Erythroblast (primary cell): ENCODE data around the gene MTFMT.
"Not testable (repeated sequence)": the region's sequence is repeated elsewhere in the genome, so short reads cannot be mapped to it uniquely, and the experiment has no call there.

Experiments
- DNase-seq, 2 experiments: peaks; one replicate each; lab custom pipeline; 2025; lab: John Stamatoyannopoulos, UW
- GATA1 ChIP-seq: IDR thresholded peaks from 2 replicates; pipeline ENCODE4 v1.6.1; 2011; ENCODE audit warnings: low read depth, mild to moderate bottlenecking, control low read depth, low read length, moderate library complexity
- POLR2A ChIP-seq: IDR thresholded peaks from 2 replicates; pipeline ENCODE4 v1.6.1; 2011; ENCODE audit warnings: mild to moderate bottlenecking, low read length

The MTFMT gene

GRCh38 chr15:65055201-65055870, 25.9 kb upstream of the MTFMT start:
- no peak for DNase-seq

GRCh38 chr15:65054333-65055200, 25.1 kb upstream of the MTFMT start:
- DNase-seq, result peak; percentile 60 to 76
- TF ChIP-seq GATA1, result no peak
- no peak for TF ChIP-seq POLR2A

More at GRCh38 chr15:65055201-65055870, 25.9 kb upstream of the MTFMT start:
- TF ChIP-seq POLR2A, result no peak
- TF ChIP-seq GATA1, result no peak

- no peak for DNase-seq
Observed at GRCh38 chr15:65052956-65053355, 23.5 kb upstream of the MTFMT start.

GRCh38 chr15:65051266-65051665, 21.8 kb upstream of the MTFMT start:
- no peak for TF ChIP-seq GATA1
- no peak for DNase-seq

More at GRCh38 chr15:65052956-65053355, 23.5 kb upstream of the MTFMT start:
- TF ChIP-seq GATA1 (no peak), POLR2A (no peak)

- no peak for DNase-seq
Observed at GRCh38 chr15:65050270-65050669, 20.8 kb upstream of the MTFMT start.

GRCh38 chr15:65049418-65049840, 20.0 kb upstream of the MTFMT start:
- peak; percentile 83 to 84 for DNase-seq
- no peak for TF ChIP-seq POLR2A
- no peak for TF ChIP-seq GATA1

More at GRCh38 chr15:65050270-65050669, 20.8 kb upstream of the MTFMT start:
- TF ChIP-seq GATA1, result no peak
- no peak for TF ChIP-seq POLR2A

GRCh38 chr15:65048241-65048640, 18.8 kb upstream of the MTFMT start:
- no peak for DNase-seq
- no peak for TF ChIP-seq GATA1
- TF ChIP-seq POLR2A, result no peak

- TF ChIP-seq POLR2A (no peak), GATA1 (no peak)
- no peak for DNase-seq
Observed at GRCh38 chr15:65044724-65045481, 15.5 kb upstream of the MTFMT start, which contains the start of gene SLC51B. Gene SLC51B, plus strand, starts transcription at chr15:65045387. Its CDS starts 4,618 bp downstream, at chr15:65050005.

GRCh38 chr15:65044218-65044617, 14.8 kb upstream of the MTFMT start:
- DNase-seq, result not testable (repeated sequence)

GRCh38 chr15:65042776-65043327, 13.4 kb upstream of the MTFMT start:
- no peak for DNase-seq
- no peak for TF ChIP-seq GATA1
- no peak for TF ChIP-seq POLR2A

GRCh38 chr15:65041787-65042186, 12.3 kb upstream of the MTFMT start:
- no peak for DNase-seq
- TF ChIP-seq GATA1 (no peak), POLR2A (no peak)

GRCh38 chr15:65040461-65040860, 11.0 kb upstream of the MTFMT start:
- TF ChIP-seq POLR2A (no peak), GATA1 (no peak)

GRCh38 chr15:65038836-65039235, 9.4 kb upstream of the MTFMT start:
- TF ChIP-seq GATA1 (no peak), POLR2A (no peak)
- no peak for DNase-seq

More at GRCh38 chr15:65040461-65040860, 11.0 kb upstream of the MTFMT start:
- DNase-seq, result no peak
